GM21447 (cell line): Measurements from ENCODE around the gene PHAX.
A peak's percentile ranks its signal among the peaks of the same experiment; 100 is the strongest.
"Not testable (repeated sequence)": the region's sequence is repeated elsewhere in the genome, so short reads cannot be mapped to it uniquely, and the experiment has no call there.

ENCODE experiments used
- ATAC-seq: cut with Tn5 transposase; IDR thresholded peaks from one replicate; pipeline ENCODE4 v1.9.1; 2021; ENCODE audit not compliant: unreplicated experiment

Gene PHAX

GRCh38 chr5:126599971-126600630, 646 bp upstream of the PHAX start:
- ATAC-seq, result not testable (repeated sequence)

- ATAC-seq, result no peak
Measured at GRCh38 chr5:126603402-126603991, 2.8 kb downstream of the PHAX start.

- ATAC-seq, result no peak
Measured at GRCh38 chr5:126605525-126605924, 4.8 kb downstream of the PHAX start.

- ATAC-seq, result no peak
Measured at GRCh38 chr5:126610160-126610559, 9.4 kb downstream of the PHAX start.

- ATAC-seq, result no peak
Measured at GRCh38 chr5:126610616-126611015, 9.9 kb downstream of the PHAX start.

- ATAC-seq, result no peak
Measured at GRCh38 chr5:126613941-126614592, 13.3 kb downstream of the PHAX start.

- ATAC-seq, result peak; percentile 95
Measured at GRCh38 chr5:126615286-126615685, 14.5 kb downstream of the PHAX start.

- ATAC-seq, result not testable (repeated sequence)
Measured at GRCh38 chr5:126617603-126618002, 16.9 kb downstream of the PHAX start.

- no peak for ATAC-seq
Measured at GRCh38 chr5:126619781-126620180, 19.0 kb downstream of the PHAX start.

GRCh38 chr5:126624534-126624933, 23.8 kb downstream of the PHAX start:
- ATAC-seq, result no peak

- ATAC-seq, result no peak
Measured at GRCh38 chr5:126628102-126628501, 27.4 kb downstream of the PHAX start.

- ATAC-seq, result no peak
Measured at GRCh38 chr5:126631920-126632319, 31.2 kb downstream of the PHAX start.

- ATAC-seq, result no peak
Measured at GRCh38 chr5:126633552-126633951, 32.8 kb downstream of the PHAX start.

GRCh38 chr5:126635585-126635984, 34.8 kb downstream of the PHAX start:
- no peak for ATAC-seq

GRCh38 chr5:126636956-126637355, 36.2 kb downstream of the PHAX start:
- no peak for ATAC-seq

- no peak for ATAC-seq
Measured at GRCh38 chr5:126640866-126641265, 40.1 kb downstream of the PHAX start.

- peak; percentile 79 for ATAC-seq
Measured at GRCh38 chr5:126641387-126641786, 40.6 kb downstream of the PHAX start.

GRCh38 chr5:126645132-126645531, 44.4 kb downstream of the PHAX start:
- ATAC-seq, result no peak

- no peak for ATAC-seq
Measured at GRCh38 chr5:126647071-126647470, 46.3 kb downstream of the PHAX start.

GRCh38 chr5:126648471-126648870, 47.7 kb downstream of the PHAX start:
- ATAC-seq, result no peak

- ATAC-seq, result not testable (repeated sequence)
Measured at GRCh38 chr5:126649057-126649456, 48.3 kb downstream of the PHAX start.

- ATAC-seq, result not testable (repeated sequence)
Measured at GRCh38 chr5:126649709-126650108, 49.0 kb downstream of the PHAX start.
